ENCODE measurements around the gene PHLPP1.

- TF ChIP-seq, protein P1, sequence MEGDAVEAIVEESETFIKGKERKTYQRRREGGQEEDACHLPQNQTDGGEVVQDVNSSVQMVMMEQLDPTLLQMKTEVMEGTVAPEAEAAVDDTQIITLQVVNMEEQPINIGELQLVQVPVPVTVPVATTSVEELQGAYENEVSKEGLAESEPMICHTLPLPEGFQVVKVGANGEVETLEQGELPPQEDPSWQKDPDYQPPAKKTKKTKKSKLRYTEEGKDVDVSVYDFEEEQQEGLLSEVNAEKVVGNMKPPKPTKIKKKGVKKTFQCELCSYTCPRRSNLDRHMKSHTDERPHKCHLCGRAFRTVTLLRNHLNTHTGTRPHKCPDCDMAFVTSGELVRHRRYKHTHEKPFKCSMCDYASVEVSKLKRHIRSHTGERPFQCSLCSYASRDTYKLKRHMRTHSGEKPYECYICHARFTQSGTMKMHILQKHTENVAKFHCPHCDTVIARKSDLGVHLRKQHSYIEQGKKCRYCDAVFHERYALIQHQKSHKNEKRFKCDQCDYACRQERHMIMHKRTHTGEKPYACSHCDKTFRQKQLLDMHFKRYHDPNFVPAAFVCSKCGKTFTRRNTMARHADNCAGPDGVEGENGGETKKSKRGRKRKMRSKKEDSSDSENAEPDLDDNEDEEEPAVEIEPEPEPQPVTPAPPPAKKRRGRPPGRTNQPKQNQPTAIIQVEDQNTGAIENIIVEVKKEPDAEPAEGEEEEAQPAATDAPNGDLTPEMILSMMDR (IDR thresholded peaks at IDR 0.05; ENCODE audit: low read depth, low read length) = no peak
- TF ChIP-seq EZH2phosphoT487 (IDR thresholded peaks at IDR 0.05; ENCODE audit: low read depth) = no peak
These were observed 227.2 kb downstream of the PHLPP1 start for GRCh38 chr18:62942578-62942977.
